Measurements from ENCODE around the gene OVCA2. TPM values are rescaled to one million over a fixed set of nuclear protein-coding genes. Genes with fewer than 3 reads are reported as not detected.

Gene OVCA2
- polyA plus RNA-seq, 1 of the 3 experiments (the other 2 are of a cell fraction): 59.2 TPM

DNA sequence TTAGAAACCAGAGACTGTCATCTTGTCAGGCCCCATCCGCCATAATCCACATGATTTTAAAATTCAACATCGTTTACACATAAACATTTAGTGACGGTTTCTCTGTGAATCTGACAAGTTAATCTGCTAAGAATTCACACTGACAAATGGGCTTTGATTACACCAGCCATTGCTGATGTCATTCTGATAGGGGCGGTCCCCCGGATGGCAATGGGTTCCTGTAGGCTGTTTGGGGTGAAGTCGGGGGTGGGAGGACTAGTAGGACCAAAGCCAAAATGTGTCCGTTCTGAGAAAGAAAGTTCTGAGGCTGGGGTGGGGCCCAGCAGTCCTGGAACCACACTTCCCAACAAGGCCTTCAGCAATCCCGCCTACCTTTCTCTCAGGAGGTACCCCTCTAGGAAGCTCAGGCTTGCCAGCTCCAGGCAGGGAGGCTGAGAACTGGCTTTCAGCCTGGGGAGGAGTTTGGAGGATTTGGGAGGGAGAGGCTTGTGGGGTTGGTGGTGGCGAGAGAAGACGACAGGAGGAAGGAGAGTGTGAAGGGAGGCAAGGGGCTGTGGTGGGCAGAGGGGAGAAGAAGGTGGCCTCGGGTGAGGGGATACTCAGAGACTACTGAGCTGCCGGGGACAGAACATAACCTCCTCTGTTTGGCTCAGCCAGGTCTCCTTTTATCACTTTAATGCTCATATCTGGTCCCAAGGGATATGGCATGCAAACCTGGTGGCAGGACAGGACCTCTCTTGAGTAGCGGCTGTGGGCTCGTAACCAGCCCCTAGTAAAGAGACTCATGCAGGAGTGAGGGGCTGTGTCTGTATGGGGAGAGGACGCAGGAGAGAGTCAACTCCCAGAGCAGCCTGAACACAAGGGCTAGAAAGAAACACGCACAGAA is 21.7 kb downstream of the OVCA2 start:
- CTCF ChIA-PET: interaction anchor here (0.7 to 7.4 kb wide), 6 partner anchors 9 to 217 kb away, joined by 3 to 81 read pairs (median 6); partner anchors contain the start of gene HIC1
- Histone ChIP-seq H3K9me3 (no peaks in the 10 kb centered on the region), H3K36me3 (replicated peaks in 1 of 2; ENCODE audit: control insufficient read depth in 1 of 2, insufficient read depth in 2 of 2, low read length in 1 of 2) (peaks cover 10 to 39% of the 10 kb centered on the region in 2 experiments), H3K9me2 (no peaks in the 10 kb centered on the region), H2AFZ (ENCODE audit: low read depth) (no peak overlapping the region), H3K79me2 (ENCODE audit: insufficient read depth) (no peaks in the 10 kb centered on the region), H3K4me3 (ENCODE audit: low read depth in 2 of 2, low read length in 1 of 2) (no peak overlapping the region), H3K27ac (ENCODE audit: low read depth in 2 of 2, low read length in 1 of 2) (peak overlapping the region; percentile 20 to 47; a peak in 2 of 4 replicates), H3F3A (replicated peaks; ENCODE audit: insufficient read depth) (peaks cover 9% of the 10 kb centered on the region), H3K9ac (no peak overlapping the region; the same call in 1 of the 2 replicates), H3K27me3 (ENCODE audit: insufficient read depth) (no peaks in the 10 kb centered on the region), H4K20me1 (ENCODE audit: insufficient read depth) (no peaks in the 10 kb centered on the region), H3K4me2 (no peak overlapping the region; the same call in 1 of the 2 replicates), H3K4me1 (ENCODE audit: control insufficient read depth in 1 of 2, insufficient read depth in 2 of 2, low read depth in 1 of 2, low read length in 1 of 2) (peaks cover 32 to 34% of the 10 kb centered on the region in 2 experiments; a peak in 3 of 4 replicates)
- POLR2A ChIA-PET: no interaction called here
- no peak for TF ChIP-seq NFIC (IDR thresholded peaks at IDR 0.05; ENCODE audit: borderline replicate concordance)
- no peak for TF ChIP-seq TAF1 (IDR thresholded peaks at IDR 0.05; ENCODE audit: borderline replicate concordance, low read depth, low read length)
- no peak for TF ChIP-seq YY1 (IDR thresholded peaks at IDR 0.05; ENCODE audit: low read depth)
- no peak for TF ChIP-seq EP300 (IDR thresholded peaks at IDR 0.05; ENCODE audit: borderline replicate concordance in 1 of 2, low read depth in 1 of 2, low read length in 1 of 2)
- no peak for TF ChIP-seq CHD2 (IDR thresholded peaks at IDR 0.05; ENCODE audit: low read length, partially characterized antibody)
- TF ChIP-seq FOXM1 (IDR thresholded peaks at IDR 0.05; ENCODE audit: low read depth): no peak
- TF ChIP-seq CTCF (IDR thresholded peaks at IDR 0.05): no peak
- TF ChIP-seq, protein P1, sequence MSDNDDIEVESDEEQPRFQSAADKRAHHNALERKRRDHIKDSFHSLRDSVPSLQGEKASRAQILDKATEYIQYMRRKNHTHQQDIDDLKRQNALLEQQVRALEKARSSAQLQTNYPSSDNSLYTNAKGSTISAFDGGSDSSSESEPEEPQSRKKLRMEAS (IDR thresholded peaks at IDR 0.05; ENCODE audit: low read depth): no peak
- TF ChIP-seq NRF1 (IDR thresholded peaks at IDR 0.05; ENCODE audit: low read depth, low read length): no peak
- WGBS (ENCODE audit: low lambda C conversion rate): 89% methylated on average over 16 of the region's 16 CpGs
- no peak for DNase-seq

- H3K9ac ChIP-seq: no peak overlapping the region
- no peak overlapping the region for H3K27ac ChIP-seq (ENCODE audit: low read depth in 2 of 2, low read length in 1 of 2)
- H3K4me1 ChIP-seq (ENCODE audit: control insufficient read depth in 1 of 2, insufficient read depth in 2 of 2, low read depth in 1 of 2, low read length in 1 of 2): peaks cover 38 to 39% of the 10 kb centered on the region in 2 experiments; a peak in 3 of 4 replicates
- no peak overlapping the region for H3K4me3 ChIP-seq (ENCODE audit: low read depth in 2 of 2, low read length in 1 of 2)
- no peak for DNase-seq
- H3K79me2 ChIP-seq (ENCODE audit: insufficient read depth): no peaks in the 10 kb centered on the region
- no peak overlapping the region for H3K4me2 ChIP-seq
- TF ChIP-seq GATA2 (CRISPR knock-in tag; IDR thresholded peaks at IDR 0.05) (no peak), CHD2 (IDR thresholded peaks at IDR 0.05; ENCODE audit: low read length, partially characterized antibody) (no peak)
- H3K27me3 ChIP-seq (ENCODE audit: insufficient read depth): no peaks in the 10 kb centered on the region
- H2AFZ ChIP-seq (ENCODE audit: low read depth): no peak overlapping the region
- no peaks in the 10 kb centered on the region for H3K9me2 ChIP-seq
- CTCF ChIA-PET: interaction anchor here (0.7 to 7.4 kb wide), 6 partner anchors 9 to 217 kb away, joined by 3 to 81 read pairs (median 6); partner anchors contain the start of gene HIC1
- peaks cover 13 to 39% of the 10 kb centered on the region in 2 experiments for H3K36me3 ChIP-seq (replicated peaks in 1 of 2; ENCODE audit: control insufficient read depth in 1 of 2, insufficient read depth in 2 of 2, low read length in 1 of 2)
- no peaks in the 10 kb centered on the region for H3K9me3 ChIP-seq
- POLR2A ChIA-PET: no interaction called here
- 84% methylated on average over 5 of the region's 5 CpGs for WGBS (ENCODE audit: low lambda C conversion rate)
- H4K20me1 ChIP-seq (ENCODE audit: insufficient read depth): no peaks in the 10 kb centered on the region
- H3F3A ChIP-seq (replicated peaks; ENCODE audit: insufficient read depth): peaks cover 15% of the 10 kb centered on the region
Measured at GRCh38 chr17:2064147-2064489, 22.3 kb downstream of the OVCA2 start.

Measured in SK-N-SH (cell line).